ENCODE measurements around the gene PDE6B. TPM values are rescaled to one million over a fixed set of nuclear protein-coding genes. Genes with fewer than 3 reads are reported as not detected.
"Not testable (repeated sequence)": the region's sequence is repeated elsewhere in the genome, so short reads cannot be mapped to it uniquely, and the experiment has no call there.

The PDE6B gene
- total RNA-seq, 2 donors from 2014 or later: 14.0 to 18.9 TPM

DNA sequence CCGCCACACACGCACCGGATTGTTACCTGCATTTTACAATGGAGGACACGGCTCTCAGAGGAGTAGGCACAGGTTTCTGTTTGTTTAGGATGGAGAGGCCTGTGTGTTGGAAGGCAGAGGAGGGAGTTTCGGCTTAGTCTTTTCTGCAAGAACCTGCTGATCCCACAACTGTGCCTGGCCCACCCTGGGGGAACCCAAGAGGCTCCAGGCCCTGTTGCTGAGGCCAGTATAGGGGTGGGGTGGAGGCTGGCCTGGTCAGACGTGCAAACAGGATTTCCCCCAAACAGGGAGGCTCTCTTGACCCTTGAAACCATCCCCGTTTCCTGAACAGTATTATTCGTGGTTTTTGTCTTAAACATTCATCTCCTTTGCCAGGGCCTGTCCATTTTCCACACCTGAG, 64.3 kb downstream of the PDE6B start:
- no peak overlapping the region for H3K27ac Mint-ChIP-seq
- no peak overlapping the region for H3K4me3 Mint-ChIP-seq
- no peaks in the 10 kb centered on the region for H3K9me3 Mint-ChIP-seq
- H3K27me3 Mint-ChIP-seq (ENCODE audit: low read depth): peaks cover 11% of the 10 kb centered on the region
- no peak for DNase-seq
- no peak for ATAC-seq (replicated peaks in 1 of 2)
- H3K36me3 Mint-ChIP-seq (ENCODE audit: insufficient read depth in 2 of 2): no peaks in the 10 kb centered on the region
- no peaks in the 10 kb centered on the region for H3K4me1 Mint-ChIP-seq (ENCODE audit: low read depth)

DNA sequence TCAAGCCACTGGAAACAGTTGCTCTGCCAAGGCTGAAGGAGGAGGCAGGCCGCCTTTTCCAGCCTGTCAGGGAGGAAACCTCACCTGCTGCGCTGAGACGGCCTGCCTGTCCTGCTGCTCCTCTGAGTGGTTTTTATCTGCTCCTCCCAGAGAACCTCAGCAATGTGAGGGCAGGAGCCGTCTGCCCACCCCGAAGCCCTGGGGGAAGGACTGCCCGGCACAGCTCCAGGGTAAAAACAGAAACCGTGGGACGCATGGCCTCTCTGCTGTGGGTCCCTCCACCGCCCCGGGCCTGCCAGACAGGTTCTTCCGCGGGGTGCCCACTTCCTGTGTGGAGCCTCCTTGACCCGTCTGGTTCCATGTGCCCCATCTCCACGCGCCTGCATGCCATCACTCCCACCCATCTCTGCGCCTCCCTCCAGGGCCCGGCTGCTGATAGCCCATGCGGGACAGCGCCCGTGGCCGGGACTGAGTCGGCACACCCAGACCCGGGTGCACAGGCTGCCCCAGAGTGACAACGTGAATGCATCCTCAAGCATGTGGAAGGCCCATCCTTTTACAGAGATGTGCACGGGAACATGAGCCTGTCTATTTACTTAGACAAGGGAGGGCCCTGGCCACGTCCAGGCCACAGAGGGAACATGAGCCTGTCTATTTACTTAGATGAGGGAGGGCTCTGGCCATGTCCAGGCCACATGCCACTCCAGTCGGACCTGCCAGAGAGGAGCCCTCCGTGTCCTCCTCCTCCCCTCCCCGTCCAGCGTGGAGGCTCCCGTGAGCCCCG, 67.6 kb downstream of the PDE6B start:
- DNase-seq (no peak), ATAC-seq (replicated peaks in 1 of 2) (no peak)
- H3K9me3 Mint-ChIP-seq: no peaks in the 10 kb centered on the region
- H3K4me3 Mint-ChIP-seq: no peak overlapping the region
- no peaks in the 10 kb centered on the region for H3K36me3 Mint-ChIP-seq (ENCODE audit: insufficient read depth in 2 of 2)
- no peaks in the 10 kb centered on the region for H3K4me1 Mint-ChIP-seq (ENCODE audit: low read depth)
- no peak overlapping the region for H3K27ac Mint-ChIP-seq
- peaks cover 6% of the 10 kb centered on the region for H3K27me3 Mint-ChIP-seq (ENCODE audit: low read depth)

DNA sequence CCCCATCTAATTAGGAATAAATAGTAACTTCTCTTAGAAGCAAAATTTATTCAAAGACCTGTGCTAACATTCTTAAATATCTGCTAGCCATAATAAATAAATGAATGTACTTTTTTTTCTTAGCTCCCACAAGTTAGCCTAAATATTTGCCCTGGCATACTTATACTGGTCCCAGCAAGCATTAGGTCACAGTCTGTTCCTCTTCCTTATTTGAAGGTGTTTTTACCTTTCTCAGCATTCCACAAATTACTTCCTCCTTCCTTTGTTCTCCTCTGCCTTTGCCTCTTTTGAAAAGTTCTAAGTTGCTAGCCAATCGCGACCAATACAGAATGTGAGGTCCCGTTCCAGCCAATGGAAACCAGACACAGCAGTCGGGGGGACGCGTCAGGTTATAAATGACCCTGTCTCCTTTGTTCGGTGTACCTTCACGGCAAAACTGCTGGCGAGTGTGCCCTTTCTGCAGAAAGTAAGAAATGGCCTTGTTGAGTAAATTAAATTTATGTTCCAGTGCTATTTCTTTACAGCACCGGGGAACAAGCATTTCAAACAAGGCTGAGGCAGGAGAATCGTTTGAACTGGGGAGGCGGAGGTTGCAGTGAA, 69.1 kb downstream of the PDE6B start:
- not testable (repeated sequence) for H3K9me3 Mint-ChIP-seq; H3K36me3 Mint-ChIP-seq (ENCODE audit: insufficient read depth in 2 of 2); H3K4me1 Mint-ChIP-seq (ENCODE audit: low read depth); DNase-seq; H3K27ac Mint-ChIP-seq; ATAC-seq (replicated peaks in 1 of 2); H3K27me3 Mint-ChIP-seq (ENCODE audit: low read depth); H3K4me3 Mint-ChIP-seq

DNA sequence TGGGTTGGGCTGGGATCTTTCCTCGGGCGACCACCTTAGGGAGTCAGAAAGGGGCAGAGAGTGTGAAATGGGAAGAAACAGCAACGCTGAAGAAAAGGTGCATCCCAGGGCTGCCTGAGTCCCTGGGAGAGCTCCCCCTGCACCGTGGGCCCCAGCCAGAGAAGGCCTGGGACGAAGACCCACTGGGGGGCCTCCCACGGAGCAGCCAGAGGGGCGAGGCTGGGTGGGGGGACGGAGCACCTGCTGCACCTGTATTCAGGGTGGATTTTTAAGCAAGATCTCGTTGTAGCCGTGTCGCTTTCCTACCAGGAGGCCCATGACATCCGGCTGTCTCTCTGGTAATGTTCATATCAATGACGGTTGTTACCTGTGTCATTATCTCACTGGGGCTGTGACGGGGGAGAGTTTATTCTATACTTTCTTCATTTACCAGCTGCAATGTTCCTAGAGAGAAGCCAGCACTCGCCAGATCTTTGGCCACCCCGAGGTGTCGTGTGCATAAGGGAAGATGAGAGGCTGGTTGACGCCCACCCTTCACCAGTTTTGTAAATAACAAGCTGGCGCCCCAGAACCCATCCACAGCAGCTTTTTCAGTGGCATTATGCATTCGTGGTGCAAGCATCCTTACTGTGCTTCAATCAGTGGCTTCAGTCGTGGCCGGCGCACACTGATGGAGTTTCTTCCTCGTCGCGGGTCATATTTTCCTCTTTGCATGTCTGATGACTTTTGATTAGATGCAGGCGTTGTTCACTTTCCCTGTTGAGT, 74.6 kb downstream of the PDE6B start:
- peak overlapping the region in 1 of 2 donors; percentile 58 for H3K4me3 Mint-ChIP-seq
- H3K27ac Mint-ChIP-seq: no peak overlapping the region
- H3K4me1 Mint-ChIP-seq (ENCODE audit: low read depth): peaks cover 11% of the 10 kb centered on the region
- DNase-seq (no peak), ATAC-seq (replicated peaks in 1 of 2) (no peak)
- no peaks in the 10 kb centered on the region for H3K9me3 Mint-ChIP-seq
- H3K27me3 Mint-ChIP-seq (ENCODE audit: low read depth): no peaks in the 10 kb centered on the region
- no peaks in the 10 kb centered on the region for H3K36me3 Mint-ChIP-seq (ENCODE audit: insufficient read depth in 2 of 2)

DNA sequence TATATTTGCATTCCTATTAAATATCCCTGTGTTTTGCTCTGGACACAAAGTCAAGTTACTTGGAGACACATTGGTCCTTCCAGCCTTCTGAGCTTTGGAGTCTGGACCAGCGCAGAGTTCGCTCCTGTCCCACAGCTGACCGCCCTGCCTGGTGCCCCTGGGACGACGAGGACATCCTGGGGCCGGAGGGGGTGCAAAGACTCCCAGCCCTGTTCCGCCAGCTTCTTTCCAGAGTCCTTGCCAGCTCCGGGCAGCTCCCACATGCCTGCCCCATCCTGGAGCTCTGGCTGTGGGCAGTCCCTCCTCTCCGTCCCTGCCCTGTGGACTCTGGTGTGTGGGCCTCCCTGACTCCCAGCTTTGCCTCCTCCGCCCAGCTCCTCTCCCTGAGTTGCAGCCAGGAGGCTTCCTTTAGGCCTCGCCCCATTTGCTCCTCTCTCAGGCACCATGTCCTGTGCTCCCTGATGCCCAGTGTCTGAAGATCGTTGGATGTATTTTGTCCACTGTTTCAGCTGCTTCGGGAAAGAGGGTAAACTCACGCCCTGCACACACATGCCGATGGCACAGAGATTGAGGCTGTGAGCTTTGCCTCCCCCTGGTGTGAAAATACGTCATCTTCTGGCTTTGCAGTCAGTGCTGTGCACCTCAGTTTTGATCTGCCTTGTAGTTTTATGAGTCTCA, 75.4 kb downstream of the PDE6B start:
- H3K36me3 Mint-ChIP-seq (ENCODE audit: insufficient read depth in 2 of 2): no peaks in the 10 kb centered on the region
- H3K9me3 Mint-ChIP-seq: no peaks in the 10 kb centered on the region
- H3K27ac Mint-ChIP-seq: no peak overlapping the region
- DNase-seq (no peak), ATAC-seq (replicated peaks in 1 of 2) (no peak)
- H3K4me3 Mint-ChIP-seq: peak overlapping the region in 1 of 2 donors; percentile 31
- no peaks in the 10 kb centered on the region for H3K27me3 Mint-ChIP-seq (ENCODE audit: low read depth)
- H3K4me1 Mint-ChIP-seq (ENCODE audit: low read depth): peaks cover 16% of the 10 kb centered on the region

DNA sequence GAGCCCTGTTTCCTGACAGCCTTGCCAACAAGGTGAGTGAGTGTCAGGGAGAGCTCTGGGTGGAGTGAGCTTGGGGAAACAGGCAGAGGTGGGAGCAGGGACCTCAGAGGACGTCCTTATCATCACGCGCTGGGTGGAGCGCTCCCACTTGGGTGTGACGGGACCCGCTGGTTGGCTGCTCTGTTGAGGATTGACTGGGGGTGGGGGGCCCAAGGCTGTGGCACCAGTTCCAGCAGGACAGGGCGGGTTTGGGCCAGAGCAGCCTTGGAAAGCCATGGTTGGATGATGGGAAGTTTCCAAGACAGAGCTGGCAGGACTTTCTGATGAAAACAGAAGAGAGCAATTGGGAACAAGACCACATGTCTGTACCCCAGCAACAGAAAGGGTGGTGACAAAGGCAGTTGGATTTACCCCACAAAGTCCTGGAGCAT, 77.3 kb downstream of the PDE6B start:
- H3K27ac Mint-ChIP-seq: no peak overlapping the region
- ATAC-seq (replicated peaks in 1 of 2) (no peak), DNase-seq (no peak)
- no peaks in the 10 kb centered on the region for H3K9me3 Mint-ChIP-seq
- H3K4me3 Mint-ChIP-seq: no peak overlapping the region
- no peaks in the 10 kb centered on the region for H3K36me3 Mint-ChIP-seq (ENCODE audit: insufficient read depth in 2 of 2)
- H3K27me3 Mint-ChIP-seq (ENCODE audit: low read depth): no peaks in the 10 kb centered on the region
- H3K4me1 Mint-ChIP-seq (ENCODE audit: low read depth): peaks cover 16% of the 10 kb centered on the region

DNA sequence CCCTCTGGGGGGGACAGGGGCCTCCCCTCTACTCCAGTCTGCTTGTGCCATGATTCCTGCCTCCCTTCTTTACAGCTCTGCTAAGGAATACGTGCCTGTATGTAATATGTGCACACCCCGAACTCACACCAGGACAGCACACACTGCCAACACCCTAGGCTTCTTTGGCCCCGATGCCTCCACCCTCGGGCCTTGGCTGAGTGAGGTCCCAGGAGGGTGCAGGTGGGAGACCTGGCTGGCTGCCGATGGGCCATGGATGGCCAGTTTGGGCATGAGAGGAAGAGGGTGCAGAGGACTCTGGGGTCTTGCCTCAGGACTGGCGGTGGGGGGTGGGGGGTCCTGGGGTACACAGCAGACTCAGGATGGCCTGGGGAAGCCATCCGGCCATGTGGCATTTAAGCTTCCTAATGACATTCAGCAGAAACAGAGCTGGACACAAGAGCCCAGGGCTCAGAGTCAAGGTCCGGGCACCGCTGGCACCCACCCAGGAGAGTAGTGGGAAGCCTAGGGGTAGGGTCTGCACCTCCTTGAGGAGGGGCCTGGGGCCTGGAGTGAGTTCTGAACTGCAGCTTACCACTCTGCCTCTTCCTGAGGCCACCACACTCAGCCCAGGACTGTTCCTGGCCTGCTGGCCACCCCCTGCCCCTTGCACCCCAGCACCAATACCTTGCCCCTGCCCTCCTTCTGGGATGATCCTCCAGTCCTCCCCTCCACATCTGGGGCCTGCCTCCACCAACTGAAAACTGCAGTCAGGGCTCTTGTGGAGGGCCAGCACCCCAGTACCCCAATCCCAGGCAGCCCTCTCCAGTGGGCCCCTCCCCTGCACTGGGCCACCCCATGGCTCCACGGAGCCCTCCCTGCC, 78.2 kb downstream of the PDE6B start:
- H3K27ac Mint-ChIP-seq: no peak overlapping the region
- no peak for ATAC-seq (replicated peaks in 1 of 2)
- no peaks in the 10 kb centered on the region for H3K27me3 Mint-ChIP-seq (ENCODE audit: low read depth)
- no peak for DNase-seq
- H3K36me3 Mint-ChIP-seq (ENCODE audit: insufficient read depth in 2 of 2): no peaks in the 10 kb centered on the region
- H3K9me3 Mint-ChIP-seq: no peaks in the 10 kb centered on the region
- no peak overlapping the region for H3K4me3 Mint-ChIP-seq
- peaks cover 16% of the 10 kb centered on the region for H3K4me1 Mint-ChIP-seq (ENCODE audit: low read depth)

DNA sequence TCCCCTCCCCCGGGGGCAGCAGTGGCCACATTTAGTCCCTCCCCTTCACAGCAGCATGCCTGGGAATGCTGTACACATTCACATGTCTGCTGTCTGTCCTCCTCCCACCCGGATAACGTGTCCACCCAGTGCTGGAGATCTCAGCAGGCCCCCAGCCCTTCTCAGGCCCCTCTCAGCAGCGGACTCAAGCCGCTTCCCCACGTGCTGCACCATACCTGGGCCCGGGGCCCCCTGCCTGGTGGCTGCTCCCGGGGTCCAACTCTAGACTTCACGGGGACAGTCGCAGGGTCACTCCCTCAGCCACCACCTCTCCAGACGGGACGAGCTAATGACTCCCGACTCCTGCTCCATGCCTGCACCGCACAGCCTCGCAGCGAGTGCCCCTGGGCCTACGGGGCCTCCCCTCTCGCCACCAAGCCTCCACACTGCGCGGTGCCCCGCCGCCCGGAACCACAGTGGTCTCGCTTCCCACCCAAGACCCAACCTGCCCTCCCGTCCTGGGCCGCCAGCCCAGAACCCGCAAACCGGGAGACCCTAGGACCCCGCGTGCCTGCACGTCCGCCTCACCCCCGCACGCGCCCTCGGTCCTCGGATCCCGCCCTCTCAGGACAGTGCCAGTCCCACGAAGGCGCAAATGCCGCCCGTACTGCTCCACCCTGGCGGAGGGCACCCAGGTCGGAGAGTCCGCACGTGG, 79.0 kb downstream of the PDE6B start:
- Mint-ChIP-seq H3K4me3 (peak overlapping the region; percentile 80 to 92), H3K27ac (no peak overlapping the region), H3K27me3 (ENCODE audit: low read depth) (no peaks in the 10 kb centered on the region), H3K36me3 (ENCODE audit: insufficient read depth in 2 of 2) (no peaks in the 10 kb centered on the region), H3K4me1 (ENCODE audit: low read depth) (peaks cover 16% of the 10 kb centered on the region), H3K9me3 (no peaks in the 10 kb centered on the region)
- ATAC-seq (replicated peaks in 1 of 2) (no peak), DNase-seq (no peak)

DNA sequence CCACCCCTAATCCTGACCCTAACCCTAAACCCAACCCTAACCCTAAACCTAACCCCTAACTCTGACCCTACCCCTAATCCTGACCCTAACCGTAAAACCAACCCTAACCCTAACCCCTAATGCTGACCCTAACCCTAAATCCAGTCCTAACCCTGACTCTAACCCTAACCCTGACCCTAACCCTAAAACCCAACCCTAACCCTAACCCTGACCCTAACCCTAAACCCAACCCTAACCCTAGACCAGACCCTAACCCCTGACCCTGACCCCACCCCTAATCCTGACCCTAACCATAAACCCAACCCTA, 79.6 kb downstream of the PDE6B start:
- H3K27me3 Mint-ChIP-seq (ENCODE audit: low read depth): no peaks in the 10 kb centered on the region
- peaks cover 17% of the 10 kb centered on the region for H3K4me1 Mint-ChIP-seq (ENCODE audit: low read depth)
- ATAC-seq (replicated peaks in 1 of 2) (no peak), DNase-seq (no peak)
- H3K9me3 Mint-ChIP-seq: no peaks in the 10 kb centered on the region
- H3K4me3 Mint-ChIP-seq: peak overlapping the region; percentile 80 to 92
- H3K36me3 Mint-ChIP-seq (ENCODE audit: insufficient read depth in 2 of 2): no peaks in the 10 kb centered on the region
- no peak overlapping the region for H3K27ac Mint-ChIP-seq

DNA sequence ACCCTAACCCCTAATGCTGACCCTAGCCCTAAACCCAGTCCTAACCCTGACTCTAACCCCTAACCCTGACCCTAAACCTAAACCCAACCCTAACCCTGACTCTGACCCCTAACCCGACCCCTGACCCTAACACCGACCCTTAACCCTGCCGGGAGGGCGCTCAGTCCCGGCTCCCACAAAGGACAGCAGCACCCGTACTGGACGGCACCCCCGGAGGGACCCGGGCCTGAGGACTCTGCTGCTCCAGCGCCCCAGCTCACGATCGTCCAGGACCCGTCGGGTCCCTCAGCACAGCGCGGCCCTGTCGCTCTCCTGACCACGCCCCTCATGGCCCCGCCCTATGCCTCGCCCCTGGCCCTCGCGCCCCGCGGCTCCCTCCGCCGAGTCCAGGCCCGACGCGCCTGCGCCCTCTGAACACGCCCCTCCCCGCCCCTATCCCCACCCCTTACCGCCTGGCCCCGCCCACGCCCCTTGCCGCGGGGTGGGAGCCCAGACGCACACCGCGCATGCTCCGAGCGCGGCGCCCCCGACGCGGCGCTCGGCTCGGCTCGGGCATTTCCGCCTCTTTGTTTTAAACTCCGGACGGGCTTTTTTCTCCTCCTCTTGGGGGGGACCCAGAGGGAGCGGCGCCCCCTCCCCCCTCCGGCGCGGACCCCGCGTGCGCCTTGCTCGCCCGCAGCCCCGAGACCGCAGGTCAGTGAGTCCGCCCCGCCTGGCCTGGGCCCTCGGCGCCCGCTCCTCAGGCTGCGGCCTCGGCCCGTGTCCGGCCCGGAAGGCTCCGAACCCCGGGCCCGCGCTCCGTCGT, 80.1 kb downstream of the PDE6B start, which contains the start of gene PCGF3:
PCGF3 (plus strand) TSS at position 555 of the 805 bp plus-strand sequence. CDS start 27,849 bp downstream, outside the sequence.
- Mint-ChIP-seq H3K4me1 (ENCODE audit: low read depth) (peaks cover 21% of the 10 kb centered on the region), H3K4me3 (peak within 1 kb of the TSS; percentile 80 to 92), H3K27me3 (ENCODE audit: low read depth) (no peaks in the 10 kb centered on the region), H3K27ac (peak within 1 kb of the TSS; percentile 52), H3K36me3 (ENCODE audit: insufficient read depth in 2 of 2) (no peaks in the 10 kb centered on the region), H3K9me3 (no peaks in the 10 kb centered on the region)
- ATAC-seq (replicated peaks in 1 of 2): peak; percentile 98
- DNase-seq: peak; percentile 98

DNA sequence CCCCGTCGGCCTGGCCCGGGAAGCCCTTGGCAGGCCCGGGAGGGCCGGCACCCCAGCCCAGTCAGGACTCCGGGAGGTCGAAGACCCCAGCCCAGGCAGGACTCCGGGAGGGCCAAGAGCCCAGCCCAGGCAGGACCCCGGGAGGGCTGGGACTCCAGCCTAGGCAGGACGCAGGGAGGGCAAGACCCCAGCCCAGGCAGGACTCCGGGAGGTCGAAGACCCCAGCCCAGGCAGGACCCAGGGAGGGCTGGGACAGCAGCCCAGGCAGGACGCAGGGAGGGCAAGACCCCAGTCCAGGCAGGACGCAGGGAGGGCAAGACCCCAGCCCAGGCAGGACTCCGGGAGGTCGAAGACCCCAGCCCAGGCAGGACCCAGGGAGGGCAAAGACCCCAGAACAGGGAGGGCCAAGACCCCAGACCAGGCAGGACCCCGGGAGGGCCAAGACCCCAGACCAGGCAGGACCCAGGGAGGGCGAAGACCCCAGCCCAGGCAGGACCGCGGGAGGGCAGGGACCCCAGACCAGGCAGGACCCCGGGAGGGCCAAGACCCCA, 80.8 kb downstream of the PDE6B start:
- not testable (repeated sequence) for H3K9me3 Mint-ChIP-seq; H3K27ac Mint-ChIP-seq; ATAC-seq (replicated peaks in 1 of 2); H3K36me3 Mint-ChIP-seq (ENCODE audit: insufficient read depth in 2 of 2); H3K27me3 Mint-ChIP-seq (ENCODE audit: low read depth); DNase-seq
- H3K4me1 Mint-ChIP-seq (ENCODE audit: low read depth): peaks cover 21% of the 10 kb centered on the region
- H3K4me3 Mint-ChIP-seq: peak overlapping the region; percentile 34 to 92

Data from activated T-cell treated with anti-CD3 and anti-CD28 coated beads, Interleukin-2, amount 50 U/mL, for 72 hours (primary cell).